GM23248 (cell line): ENCODE results near the gene CACNA2D2. TPM values are rescaled to one million over a fixed set of nuclear protein-coding genes. Genes with fewer than 3 reads are reported as not detected.

ENCODE experiments used
- DNase-seq: peaks from one replicate; pipeline ENCODE4 v3.0.0-alpha.2; 2015
- H2AFZ ChIP-seq: fragments of 200-600 bp; sonication (generic); 2 replicates; pipeline ENCODE4 v1.6.1; 2016; ENCODE audit warnings: antibody characterized with exemption
- H3F3A ChIP-seq: fragments of 200-600 bp; sonication (generic); 2 replicates; pipeline ENCODE4 v1.6.1; 2016; ENCODE audit warnings: mild to moderate bottlenecking, antibody characterized with exemption, mixed run types; ENCODE audit not compliant: insufficient read depth
- H3K27ac ChIP-seq: fragments of 200-600 bp; sonication (generic); 2 replicates; pipeline ENCODE4 v1.5.1; 2016; ENCODE audit warnings: mild to moderate bottlenecking
- H3K27me3 ChIP-seq: fragments of 200-600 bp; sonication (generic); replicated peaks from 2 replicates; pipeline ENCODE4 v1.6.1; 2016; ENCODE audit warnings: mild to moderate bottlenecking; ENCODE audit not compliant: insufficient read depth
- H3K36me3 ChIP-seq: fragments of 200-600 bp; sonication (generic); 2 replicates; pipeline ENCODE4 v1.6.1; 2016; ENCODE audit warnings: low read depth, mild to moderate bottlenecking
- H3K4me1 ChIP-seq: fragments of 200-600 bp; sonication (generic); 2 replicates; pipeline ENCODE4 v1.6.1; 2016; ENCODE audit warnings: mild to moderate bottlenecking; ENCODE audit not compliant: insufficient read depth
- H3K4me2 ChIP-seq: fragments of 200-600 bp; sonication (generic); one replicate; pipeline ENCODE4 v1.6.1; 2016; ENCODE audit warnings: mild to moderate bottlenecking; ENCODE audit not compliant: unreplicated experiment
- H3K4me3 ChIP-seq: fragments of 200-600 bp; sonication (generic); 2 replicates; pipeline ENCODE4 v1.5.1; 2016; ENCODE audit warnings: mild to moderate bottlenecking
- H3K79me2 ChIP-seq: fragments of 200-600 bp; sonication (generic); 2 replicates; pipeline ENCODE4 v1.6.1; 2016; ENCODE audit warnings: mild to moderate bottlenecking; ENCODE audit not compliant: insufficient read depth
- H3K9ac ChIP-seq: fragments of 200-600 bp; sonication (generic); 2 replicates; pipeline ENCODE4 v1.6.1; 2016; ENCODE audit warnings: mild to moderate bottlenecking
- H3K9me2 ChIP-seq: fragments of 200-600 bp; sonication (generic); 2 replicates; pipeline ENCODE4 v1.6.1; 2016; ENCODE audit warnings: mixed run types, mild to moderate bottlenecking, moderate library complexity; ENCODE audit not compliant: insufficient read depth
- H3K9me3 ChIP-seq: fragments of 200-600 bp; sonication (generic); one replicate; pipeline ENCODE4 v1.6.1; 2017; ENCODE audit warnings: low read depth
- H4K20me1 ChIP-seq: fragments of 200-600 bp; sonication (generic); 2 replicates; pipeline ENCODE4 v1.6.0; 2016; ENCODE audit not compliant: insufficient read depth
- EZH2 ChIP-seq: fragments of 200-600 bp; sonication (generic); IDR thresholded peaks from 2 replicates; pipeline ENCODE4 v1.6.1; 2018; ENCODE audit warnings: antibody characterized with exemption, mild to moderate bottlenecking; ENCODE audit not compliant: insufficient read depth, poor library complexity, severe bottlenecking
- EZH2phosphoT487 ChIP-seq: fragments of 200-600 bp; sonication (generic); IDR thresholded peaks from 2 replicates; pipeline ENCODE4 v1.6.1; 2018; ENCODE audit warnings: antibody characterized with exemption, moderate library complexity, mild to moderate bottlenecking, low read depth; ENCODE audit not compliant: insufficient read depth
- WGBS, 2 experiments: methylation state at CpG; one replicate each; pipeline ENCODE4 v1.1.6; 2015 to 2017; ENCODE audit warnings: low lambda C conversion rate in 2 of 2, low coverage in 1 of 2; ENCODE audit errors: missing lambda C conversion rate in 2 of 2; 5-methylcytosine and 5-hydroxymethylcytosine counted together
- in situ Hi-C: fragments of 300-500 bp; cut with MboI; formaldehyde crosslinking; loops from 2 replicates; pipeline ENCODE4 v1.15.0; 2020
- polyA plus RNA-seq: library from polyadenylated mRNA; unstranded; fragments of >200 nt; fragmentation: Nextera tagmentation; extraction: Ambion mirVana; gene quantifications from 2 replicates; pipeline ENCODE4 v1.2.1, GENCODE V29; 2016
- small RNA-seq: library from RNA; depleted of rRNA; stranded (forward); fragments of <200 nt; gene quantifications from one replicate; pipeline ENCODE3, GENCODE V24; 2014; ENCODE audit warnings: low read depth, low replicate concordance
- total RNA-seq: library from RNA; depleted of rRNA; stranded (reverse); fragments of >200 nt; shearing (Covaris generic); gene quantifications from 2 replicates; pipeline ENCODE4 v1.2.3, GENCODE V29; 2014; rRNA removed

Gene CACNA2D2
- total and polyA plus RNA-seq, 2 experiments from 2014 or later = not detected

DNA sequence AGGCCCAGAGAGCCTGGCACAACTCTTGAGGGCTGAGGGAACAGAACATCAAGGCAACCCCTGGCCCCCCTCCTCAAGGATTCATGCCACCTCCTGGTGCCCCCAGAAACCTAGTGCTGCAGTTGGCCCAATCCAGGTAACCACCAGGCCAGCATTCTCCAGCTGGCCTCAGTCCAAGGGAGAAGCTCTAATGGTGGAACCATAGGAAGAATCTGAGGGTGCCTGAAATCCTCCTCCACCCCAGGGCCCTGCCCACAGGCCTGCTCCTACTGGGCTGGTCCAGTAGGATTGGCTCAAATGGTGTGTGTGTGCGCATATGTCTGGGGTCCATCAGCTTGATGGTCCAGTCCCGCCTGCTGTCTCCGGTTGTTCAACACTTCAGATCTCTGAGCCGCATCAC is 188.6 kb downstream of the CACNA2D2 start:
- no peak overlapping the region for H3K27ac ChIP-seq
- H4K20me1 ChIP-seq = no peaks in the 10 kb centered on the region
- H3K79me2 ChIP-seq = peaks cover 18% of the 10 kb centered on the region
- H3K4me1 ChIP-seq = no peaks in the 10 kb centered on the region
- in situ Hi-C loops = no loop called here
- no peak overlapping the region for H3K4me3 ChIP-seq
- H3K4me2 ChIP-seq = no peak overlapping the region
- no peak for TF ChIP-seq EZH2phosphoT487
- TF ChIP-seq EZH2 = no peak
- DNase-seq = no peak
- H3K9me2 ChIP-seq = no peaks in the 10 kb centered on the region
- peaks cover 14% of the 10 kb centered on the region; the same call in 1 of the 2 replicates for H3F3A ChIP-seq
- no peaks in the 10 kb centered on the region for H3K27me3 ChIP-seq
- no peaks in the 10 kb centered on the region for H3K36me3 ChIP-seq
- no peak overlapping the region for H2AFZ ChIP-seq
- no peak overlapping the region for H3K9ac ChIP-seq
- WGBS, 2 experiments = 97 to 100% methylated on average over 4 of the region's 4 CpGs
- H3K9me3 ChIP-seq = no peaks in the 10 kb centered on the region

DNA sequence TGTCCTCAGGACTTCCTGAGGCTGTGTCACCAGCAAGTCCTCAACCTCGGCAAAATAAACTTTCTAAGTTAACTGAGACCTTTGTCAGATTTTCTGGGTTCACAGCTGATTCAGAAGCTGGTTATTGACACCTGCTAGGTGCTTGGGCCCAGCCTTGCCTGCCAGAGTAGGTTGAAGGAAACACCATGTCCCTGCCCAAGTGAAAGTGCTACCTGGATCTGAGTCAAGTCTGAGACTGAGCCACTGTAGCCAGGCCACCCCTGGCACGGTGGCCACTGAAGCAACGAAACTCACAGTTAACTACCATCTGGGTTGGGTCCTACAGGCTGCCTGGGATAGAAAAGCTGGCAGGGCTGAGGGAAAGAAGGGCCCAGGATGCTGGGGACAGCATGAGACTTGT is 189.1 kb downstream of the CACNA2D2 start:
- DNase-seq = no peak
- Histone ChIP-seq H3K9ac (no peak overlapping the region), H3K27me3 (no peaks in the 10 kb centered on the region), H3K4me3 (no peak overlapping the region), H3K79me2 (peaks cover 14% of the 10 kb centered on the region), H3K4me1 (no peaks in the 10 kb centered on the region), H3K27ac (no peak overlapping the region), H3F3A (peaks cover 14% of the 10 kb centered on the region; the same call in 1 of the 2 replicates), H4K20me1 (no peaks in the 10 kb centered on the region), H3K9me2 (no peaks in the 10 kb centered on the region), H3K9me3 (no peaks in the 10 kb centered on the region), H3K36me3 (no peaks in the 10 kb centered on the region), H2AFZ (no peak overlapping the region), H3K4me2 (no peak overlapping the region)
- in situ Hi-C loops = no loop called here
- TF ChIP-seq EZH2phosphoT487 (no peak), EZH2 (no peak)
- 43 to 49% methylated on average over 3 of the region's 3 CpGs for WGBS, 2 experiments

Small RNA genes lying within 50 kb of the gene (small RNA-seq; reads per million reads assigned to genes)
- not detected for gene RNA5SP131

Other genes with a start within 250 kb of the CACNA2D2 start
- gene SEMA3B, start 234.5 kb downstream of the CACNA2D2 start, total RNA-seq = 8.8 and 13.3 TPM in 2 replicates
- 7.6 and 8.4 TPM in 2 replicates for gene SEMA3B, start 234.5 kb downstream of the CACNA2D2 start, polyA plus RNA-seq
- not detected in 2 replicates for gene LSMEM2, start 224.5 kb downstream of the CACNA2D2 start, total RNA-seq
- gene LSMEM2, start 224.5 kb downstream of the CACNA2D2 start, polyA plus RNA-seq = not detected in 2 replicates
- 86.6 and 90.2 TPM in 2 replicates for gene IFRD2, start 211.2 kb downstream of the CACNA2D2 start, total RNA-seq
- gene IFRD2, start 211.2 kb downstream of the CACNA2D2 start, polyA plus RNA-seq = 85.4 and 90.6 TPM in 2 replicates
- gene HYAL3, start 204.2 kb downstream of the CACNA2D2 start, total RNA-seq = 3.0 and 9.6 TPM in 2 replicates
- 5.7 and 7.6 TPM in 2 replicates for gene HYAL3, start 204.2 kb downstream of the CACNA2D2 start, polyA plus RNA-seq
- 7.8 and 10.2 TPM in 2 replicates for gene NAA80, start 204.2 kb downstream of the CACNA2D2 start, total RNA-seq
- 10.8 and 11.1 TPM in 2 replicates for gene NAA80, start 204.2 kb downstream of the CACNA2D2 start, polyA plus RNA-seq
- 0.51 TPM in 1 of 2 replicates, not detected in the other for gene HYAL1, start 200.1 kb downstream of the CACNA2D2 start, total RNA-seq
- gene HYAL1, start 200.1 kb downstream of the CACNA2D2 start, polyA plus RNA-seq = 0.09 and 0.20 TPM in 2 replicates
- gene HYAL2, start 180.9 kb downstream of the CACNA2D2 start, total RNA-seq = 47.8 and 48.0 TPM in 2 replicates
- gene HYAL2, start 180.9 kb downstream of the CACNA2D2 start, polyA plus RNA-seq = 33.6 and 35.8 TPM in 2 replicates
- gene TUSC2, start 175.4 kb downstream of the CACNA2D2 start, total RNA-seq = 14.3 and 32.5 TPM in 2 replicates
- 45.7 and 46.5 TPM in 2 replicates for gene TUSC2, start 175.4 kb downstream of the CACNA2D2 start, polyA plus RNA-seq
- gene RASSF1, start 162.8 kb downstream of the CACNA2D2 start, total RNA-seq = 57.5 and 68.7 TPM in 2 replicates
- 56.4 and 59.0 TPM in 2 replicates for gene RASSF1, start 162.8 kb downstream of the CACNA2D2 start, polyA plus RNA-seq
- gene ZMYND10, start 157.9 kb downstream of the CACNA2D2 start, total RNA-seq = 1.5 TPM in 1 of 2 replicates, not detected in the other
- 0.61 and 0.90 TPM in 2 replicates for gene ZMYND10, start 157.9 kb downstream of the CACNA2D2 start, polyA plus RNA-seq
- 17.9 and 20.2 TPM in 2 replicates for gene NPRL2, start 152.9 kb downstream of the CACNA2D2 start, total RNA-seq
- gene NPRL2, start 152.9 kb downstream of the CACNA2D2 start, polyA plus RNA-seq = 22.9 and 28.9 TPM in 2 replicates
- 29.0 and 37.7 TPM in 2 replicates for gene CYB561D2, start 152.8 kb downstream of the CACNA2D2 start, total RNA-seq
- 28.3 and 31.5 TPM in 2 replicates for gene CYB561D2, start 152.8 kb downstream of the CACNA2D2 start, polyA plus RNA-seq
- 68.4 and 95.4 TPM in 2 replicates for gene TMEM115, start 144.1 kb downstream of the CACNA2D2 start, total RNA-seq
- 73.1 and 78.1 TPM in 2 replicates for gene TMEM115, start 144.1 kb downstream of the CACNA2D2 start, polyA plus RNA-seq
- 17.4 and 36.8 TPM in 2 replicates for gene C3orf18, start 64.1 kb upstream of the CACNA2D2 start, total RNA-seq
- 17.3 and 19.3 TPM in 2 replicates for gene C3orf18, start 64.1 kb upstream of the CACNA2D2 start, polyA plus RNA-seq
- gene HEMK1, start 65.9 kb upstream of the CACNA2D2 start, total RNA-seq = 15.8 and 15.9 TPM in 2 replicates
- gene HEMK1, start 65.9 kb upstream of the CACNA2D2 start, polyA plus RNA-seq = 17.3 and 18.4 TPM in 2 replicates
- 1.0 and 1.1 TPM in 2 replicates for gene CISH, start 108.1 kb upstream of the CACNA2D2 start, total RNA-seq
- 0.79 and 1.6 TPM in 2 replicates for gene CISH, start 108.1 kb upstream of the CACNA2D2 start, polyA plus RNA-seq
- 61.5 and 72.1 TPM in 2 replicates for gene MAPKAPK3, start 113.5 kb upstream of the CACNA2D2 start, total RNA-seq
- gene MAPKAPK3, start 113.5 kb upstream of the CACNA2D2 start, polyA plus RNA-seq = 33.2 and 35.4 TPM in 2 replicates
- gene DOCK3, start 171.3 kb upstream of the CACNA2D2 start, total RNA-seq = 0.43 and 0.51 TPM in 2 replicates
- 0.20 and 0.23 TPM in 2 replicates for gene DOCK3, start 171.3 kb upstream of the CACNA2D2 start, polyA plus RNA-seq